Thyroid gland (tissue), 4 donors: Measurements from ENCODE around the gene PAK6.

Experiments used
- CTCF ChIP-seq, 6 experiments: fragments of 200-600 bp in 3 of 6; fragments of 450-650 bp in 3 of 6; sonication (generic) in 3 of 6; IDR thresholded peaks; one replicate each; pipeline ENCODE4 v1.5.1; 2016 to 2019; ENCODE audit warnings: antibody characterized with exemption in 6 of 6, mild to moderate bottlenecking in 2 of 6, inconsistent platforms in 1 of 6, moderate library complexity in 1 of 6
- POLR2A ChIP-seq, 2 donors: fragments of 450-650 bp; IDR thresholded peaks; one replicate each; pipeline ENCODE4 v1.6.1; 2017; ENCODE audit warnings: antibody characterized with exemption in 2 of 2, mild to moderate bottlenecking in 2 of 2, moderate library complexity in 1 of 2

- TF ChIP-seq CTCF (IDR thresholded peaks at IDR 0.05) (no peak), POLR2A (IDR thresholded peaks at IDR 0.05) (no peak)
Observed at GRCh38 chr15:40222131-40222530, 16.7 kb upstream of the PAK6 start.
